Stimulated activated CD4-positive, alpha-beta T cell treated with anti-CD3 and anti-CD28 coated beads, Interleukin-1b, Interleukin-23, amount 100 ng/mL, for 48 hours (primary cell): ENCODE results near the gene APOBEC2.
A peak's percentile ranks its signal among the peaks of the same experiment; 100 is the strongest.

Source experiments
- DNase-seq: peaks from one replicate; pipeline ENCODE4 v3.0.0-alpha.2; 2020

Gene APOBEC2

GRCh38 chr6:41038205-41038604 is 14.8 kb upstream of the APOBEC2 start:
- no peak for DNase-seq

GRCh38 chr6:41039060-41039998 is 13.7 kb upstream of the APOBEC2 start, which contains the start of gene UNC5CL:
TSS of gene UNC5CL (minus strand) at chr6:41039221. CDS start at chr6:41035074, 4,147 bp downstream.
- peak; percentile 55 for DNase-seq

- no peak for DNase-seq
These were observed 12.7 kb upstream of the APOBEC2 start for GRCh38 chr6:41040101-41040939.

- DNase-seq: no peak
These were observed 12.0 kb upstream of the APOBEC2 start for GRCh38 chr6:41040940-41041536.

- DNase-seq: no peak
These were observed 10.6 kb upstream of the APOBEC2 start, which contains the start of gene TSPO2 for GRCh38 chr6:41042226-41043055. TSS of gene TSPO2 (plus strand) at chr6:41042467. CDS start at chr6:41042986, 519 bp downstream.

GRCh38 chr6:41043151-41043550 is 9.9 kb upstream of the APOBEC2 start:
- no peak for DNase-seq

GRCh38 chr6:41045664-41046063 is 7.3 kb upstream of the APOBEC2 start:
- no peak for DNase-seq

GRCh38 chr6:41046084-41046483 is 6.9 kb upstream of the APOBEC2 start:
- no peak for DNase-seq

- DNase-seq: no peak
These were observed 5.7 kb upstream of the APOBEC2 start for GRCh38 chr6:41047306-41047705.

- no peak for DNase-seq
These were observed 5.0 kb upstream of the APOBEC2 start for GRCh38 chr6:41047745-41048732.

GRCh38 chr6:41049521-41049920 is 3.5 kb upstream of the APOBEC2 start:
- DNase-seq: no peak

- no peak for DNase-seq
These were observed 3.0 kb upstream of the APOBEC2 start for GRCh38 chr6:41049955-41050354.

GRCh38 chr6:41050536-41050935 is 2.5 kb upstream of the APOBEC2 start:
- DNase-seq: no peak

GRCh38 chr6:41051873-41052272 is 1.1 kb upstream of the APOBEC2 start:
- no peak for DNase-seq

GRCh38 chr6:41054511-41054910 is 1.5 kb downstream of the APOBEC2 start:
- DNase-seq: no peak

- DNase-seq: no peak
These were observed 2.1 kb downstream of the APOBEC2 start for GRCh38 chr6:41055149-41055548.

GRCh38 chr6:41056768-41057490 is 3.9 kb downstream of the APOBEC2 start:
- no peak for DNase-seq

GRCh38 chr6:41058783-41059181 is 5.8 kb downstream of the APOBEC2 start:
- DNase-seq: no peak

- no peak for DNase-seq
These were observed 6.6 kb downstream of the APOBEC2 start for GRCh38 chr6:41059556-41059955.

GRCh38 chr6:41061196-41061726 is 8.3 kb downstream of the APOBEC2 start:
- no peak for DNase-seq
